ACC112 (cell line): Measurements from ENCODE around the gene PNPLA3.
A peak's percentile ranks its signal among the peaks of the same experiment; 100 is the strongest.
"Not testable (repeated sequence)": the region's sequence is repeated elsewhere in the genome, so short reads cannot be mapped to it uniquely, and the experiment has no call there.

ENCODE experiments used
- H2AFZ ChIP-seq: fragments of 200-600 bp; sonication (generic); one replicate; pipeline ENCODE4 v1.6.0; 2017; ENCODE audit warnings: antibody characterized with exemption, low read length; ENCODE audit not compliant: unreplicated experiment
- H3K27ac ChIP-seq: fragments of 200-600 bp; sonication (generic); 2 replicates; pipeline ENCODE4 v1.5.1; 2014; ENCODE audit warnings: low read depth, mild to moderate bottlenecking, antibody characterized with exemption, low read length, moderate library complexity
- H3K27me3 ChIP-seq: fragments of 200-600 bp; sonication (generic); 2 replicates; pipeline ENCODE4 v1.6.1; 2014; ENCODE audit warnings: mild to moderate bottlenecking, antibody characterized with exemption, low read length, moderate library complexity, mixed read lengths; ENCODE audit not compliant: insufficient read depth
- H3K36me3 ChIP-seq: fragments of 200-600 bp; sonication (generic); 2 replicates; pipeline ENCODE4 v1.6.1; 2016; ENCODE audit warnings: mild to moderate bottlenecking, antibody characterized with exemption, low read length, moderate library complexity, mixed read lengths; ENCODE audit not compliant: insufficient read depth
- H3K4me1 ChIP-seq: fragments of 200-600 bp; sonication (generic); one replicate; pipeline ENCODE4 v1.6.1; 2016; ENCODE audit warnings: low read length, mixed read lengths; ENCODE audit not compliant: insufficient read depth, unreplicated experiment, control insufficient read depth
- H3K4me3 ChIP-seq: fragments of 200-600 bp; sonication (generic); 2 replicates; pipeline ENCODE4 v1.5.1; 2014; ENCODE audit warnings: mild to moderate bottlenecking, low read depth, low read length
- H3K79me2 ChIP-seq: fragments of 200-600 bp; sonication (generic); one replicate; pipeline ENCODE4 v1.6.0; 2016; ENCODE audit warnings: low read length; ENCODE audit not compliant: control insufficient read depth, unreplicated experiment, insufficient read depth

The PNPLA3 gene

DNA sequence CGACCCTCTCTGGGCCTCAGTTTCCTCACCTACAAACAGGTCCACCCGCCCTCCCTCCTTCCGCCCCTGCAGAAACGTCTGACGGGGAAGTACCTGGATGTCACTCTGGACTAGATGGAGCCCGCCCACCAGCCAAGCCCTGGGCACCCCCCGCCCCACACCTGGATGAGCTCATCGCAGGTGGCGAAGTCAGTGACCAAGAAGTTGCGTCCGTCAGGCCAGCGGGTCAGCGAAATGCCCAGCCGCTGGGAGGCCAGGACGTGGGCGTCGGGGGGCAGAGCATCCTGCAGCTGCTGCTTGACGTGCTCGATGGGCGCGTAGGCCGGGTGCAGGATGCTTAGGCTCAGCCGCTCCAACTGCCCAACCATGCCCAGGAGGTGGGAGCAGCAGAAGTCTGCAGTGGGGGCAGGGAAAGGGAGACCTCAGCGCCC lies 32.7 kb upstream of the PNPLA3 start:
- peaks cover 15% of the 10 kb centered on the region; the same call in 1 of the 2 replicates for H3K27me3 ChIP-seq
- peak overlapping the region; percentile 46 for H3K4me3 ChIP-seq
- H2AFZ ChIP-seq, result no peak overlapping the region

GRCh38 chr22:43891360-43892182 lies 32.0 kb upstream of the PNPLA3 start, which contains the start of gene PNPLA5:
PNPLA5 (minus strand) TSS chr22:43892013; CDS start chr22:43891880, 133 bp downstream.
- Histone ChIP-seq H3K36me3 (no peaks in the 10 kb centered on the region), H2AFZ (no peak within 1 kb of the TSS), H3K79me2 (no peaks in the 10 kb centered on the region)

More for the DNA sequence above, 32.7 kb upstream of the PNPLA3 start:
- Histone ChIP-seq H3K36me3 (no peaks in the 10 kb centered on the region), H3K27ac (no peak overlapping the region), H3K4me1 (no peaks in the 10 kb centered on the region), H3K79me2 (no peaks in the 10 kb centered on the region)

GRCh38 chr22:43892183-43892894 lies 31.3 kb upstream of the PNPLA3 start:
- Histone ChIP-seq H3K4me3 (peak overlapping the region; percentile 46; the same call in 1 of the 2 replicates), H3K4me1 (peaks cover under 1% of the 10 kb centered on the region), H3K79me2 (no peaks in the 10 kb centered on the region), H3K27me3 (peaks cover 15% of the 10 kb centered on the region; the same call in 1 of the 2 replicates), H2AFZ (no peak overlapping the region), H3K36me3 (no peaks in the 10 kb centered on the region), H3K27ac (no peak overlapping the region)

More at GRCh38 chr22:43891360-43892182, 32.0 kb upstream of the PNPLA3 start, which contains the start of gene PNPLA5:
- Histone ChIP-seq H3K4me3 (peak within 1 kb of the TSS; percentile 46), H3K27me3 (peaks cover 15% of the 10 kb centered on the region; the same call in 1 of the 2 replicates), H3K4me1 (no peaks in the 10 kb centered on the region), H3K27ac (no peak within 1 kb of the TSS)

DNA sequence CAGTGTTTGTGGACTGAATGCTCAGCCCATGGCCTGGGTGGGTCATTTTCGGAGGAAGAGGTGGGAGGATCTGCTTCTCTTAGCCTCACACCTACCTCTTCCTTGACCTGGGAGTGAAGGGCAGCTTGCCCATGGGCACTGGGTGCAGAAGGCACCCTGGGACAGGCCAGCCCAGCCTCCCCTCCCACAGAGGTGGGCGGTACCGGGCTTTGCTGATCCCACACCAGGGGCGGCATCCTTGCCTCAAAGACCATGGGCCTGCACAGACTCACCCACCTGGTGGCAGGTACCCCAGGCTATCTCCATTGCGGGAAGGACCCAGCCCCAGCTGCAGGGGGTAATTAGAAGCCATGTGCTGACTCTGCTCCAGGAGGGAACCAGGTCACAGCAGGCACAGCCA lies 30.3 kb upstream of the PNPLA3 start:
- Histone ChIP-seq H2AFZ (no peak overlapping the region), H3K27ac (no peak overlapping the region), H3K4me1 (peaks cover 10% of the 10 kb centered on the region), H3K79me2 (no peaks in the 10 kb centered on the region), H3K36me3 (no peaks in the 10 kb centered on the region), H3K27me3 (peaks cover 15% of the 10 kb centered on the region; the same call in 1 of the 2 replicates), H3K4me3 (no peak overlapping the region)

GRCh38 chr22:43894122-43894521 lies 29.5 kb upstream of the PNPLA3 start:
- no peak overlapping the region for H3K4me3 ChIP-seq
- no peak overlapping the region for H2AFZ ChIP-seq
- H3K4me1 ChIP-seq, result peaks cover 12% of the 10 kb centered on the region
- peaks cover 15% of the 10 kb centered on the region; the same call in 1 of the 2 replicates for H3K27me3 ChIP-seq
- no peaks in the 10 kb centered on the region for H3K79me2 ChIP-seq
- no peak overlapping the region for H3K27ac ChIP-seq
- no peaks in the 10 kb centered on the region for H3K36me3 ChIP-seq

GRCh38 chr22:43895986-43896645 lies 27.5 kb upstream of the PNPLA3 start:
- Histone ChIP-seq H3K4me1 (peaks cover 12% of the 10 kb centered on the region), H3K4me3 (no peak overlapping the region), H2AFZ (no peak overlapping the region), H3K79me2 (no peaks in the 10 kb centered on the region), H3K27me3 (peaks cover 14% of the 10 kb centered on the region; the same call in 1 of the 2 replicates), H3K27ac (no peak overlapping the region), H3K36me3 (no peaks in the 10 kb centered on the region)

DNA sequence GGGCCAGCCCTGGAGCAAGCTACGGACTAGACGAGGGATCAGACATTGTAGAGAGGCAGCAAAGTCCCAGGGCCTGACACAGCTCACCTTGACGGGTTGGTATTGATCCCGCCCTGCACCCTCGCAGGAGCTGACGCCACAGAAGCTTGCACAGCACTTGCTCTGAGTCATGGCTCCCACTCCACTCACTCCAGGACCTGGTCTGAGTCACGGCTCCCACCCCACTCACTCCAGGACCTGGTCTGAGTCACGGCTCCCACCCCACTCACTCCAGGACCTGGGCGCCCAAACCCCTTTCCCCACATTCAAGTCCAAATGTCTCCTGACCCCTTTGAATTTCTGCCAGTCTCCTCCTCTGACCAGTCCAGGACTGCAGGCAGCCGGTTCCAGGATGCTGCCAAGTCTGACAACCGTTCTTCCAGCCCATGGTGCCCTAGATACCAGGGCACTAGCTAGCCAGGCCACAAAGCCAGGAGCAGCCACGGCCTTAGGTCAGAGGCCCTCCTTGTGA lies 25.8 kb upstream of the PNPLA3 start:
- Histone ChIP-seq H3K27ac (no peak overlapping the region), H3K4me1 (peaks cover 12% of the 10 kb centered on the region), H3K4me3 (no peak overlapping the region), H2AFZ (no peak overlapping the region), H3K36me3 (no peaks in the 10 kb centered on the region), H3K79me2 (no peaks in the 10 kb centered on the region), H3K27me3 (no peaks in the 10 kb centered on the region)

GRCh38 chr22:43900206-43900605 lies 23.4 kb upstream of the PNPLA3 start:
- H2AFZ ChIP-seq, result no peak overlapping the region
- no peak overlapping the region for H3K4me3 ChIP-seq
- no peak overlapping the region for H3K27ac ChIP-seq
- no peaks in the 10 kb centered on the region for H3K36me3 ChIP-seq
- no peaks in the 10 kb centered on the region for H3K27me3 ChIP-seq
- H3K79me2 ChIP-seq, result no peaks in the 10 kb centered on the region
- H3K4me1 ChIP-seq, result peaks cover 12% of the 10 kb centered on the region

DNA sequence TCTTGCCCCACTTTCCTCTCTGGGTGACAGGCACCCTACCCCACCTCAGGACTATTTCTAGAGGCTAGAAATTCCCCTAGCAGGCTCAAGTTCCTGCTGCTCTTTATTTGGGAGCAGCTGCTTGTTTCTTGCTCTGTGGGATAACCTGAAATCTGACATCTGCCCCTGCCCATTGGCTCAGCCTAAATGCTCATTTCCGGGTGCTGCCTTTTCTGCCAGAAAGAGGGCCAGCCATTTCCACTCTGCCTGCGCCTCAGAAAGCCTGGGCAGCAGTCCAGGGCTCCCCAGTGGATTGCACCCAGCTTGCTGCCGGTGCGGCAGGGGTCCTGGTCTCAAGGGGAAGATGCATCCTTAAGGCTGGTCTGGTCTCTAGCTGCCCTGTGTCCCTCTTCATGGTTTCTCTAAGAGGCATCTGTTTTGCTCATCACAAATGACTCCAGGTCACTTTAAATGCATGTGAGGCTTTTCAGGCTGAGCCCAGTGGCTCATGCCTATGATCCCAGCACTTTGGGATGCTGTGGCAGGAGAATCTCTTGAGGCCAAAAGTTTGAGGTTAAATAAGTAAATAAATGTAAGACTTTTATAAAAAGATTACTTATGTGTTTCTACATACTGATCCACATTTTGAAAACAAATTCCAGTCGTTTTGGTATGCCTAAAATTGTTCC lies 21.5 kb upstream of the PNPLA3 start:
- H3K4me3 ChIP-seq, result no peak overlapping the region
- H2AFZ ChIP-seq, result no peak overlapping the region
- H3K4me1 ChIP-seq, result peaks cover 12% of the 10 kb centered on the region
- no peaks in the 10 kb centered on the region for H3K36me3 ChIP-seq
- H3K79me2 ChIP-seq, result no peaks in the 10 kb centered on the region
- H3K27ac ChIP-seq, result peak overlapping the region; percentile 41
- H3K27me3 ChIP-seq, result no peaks in the 10 kb centered on the region

DNA sequence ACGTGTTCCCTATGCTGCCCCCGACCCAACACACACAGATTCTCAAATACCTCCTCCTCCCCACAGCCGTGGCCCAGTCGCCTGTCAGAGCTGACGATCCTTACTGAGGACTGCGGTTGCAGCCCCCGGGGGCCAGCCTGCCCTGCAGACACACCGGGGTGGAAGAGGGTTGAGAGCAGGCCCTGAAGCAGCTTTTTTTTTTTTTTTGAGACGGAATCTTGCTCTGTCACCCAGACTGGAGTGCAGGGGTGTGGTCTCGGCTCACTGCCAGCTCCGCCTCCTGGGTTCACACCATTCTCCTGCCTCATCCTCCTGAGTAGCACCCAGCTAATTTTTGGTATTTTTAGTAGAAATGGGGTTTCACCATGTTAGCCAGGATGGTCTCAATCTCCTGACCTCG lies 20.6 kb upstream of the PNPLA3 start:
- not testable (repeated sequence) for H2AFZ ChIP-seq, H3K27me3 ChIP-seq, H3K4me1 ChIP-seq, H3K79me2 ChIP-seq, H3K4me3 ChIP-seq, H3K36me3 ChIP-seq
- H3K27ac ChIP-seq, result peak overlapping the region; percentile 41; the same call in 1 of the 2 replicates
